ENCODE data around the gene RELL2.

The RELL2 gene

DNA sequence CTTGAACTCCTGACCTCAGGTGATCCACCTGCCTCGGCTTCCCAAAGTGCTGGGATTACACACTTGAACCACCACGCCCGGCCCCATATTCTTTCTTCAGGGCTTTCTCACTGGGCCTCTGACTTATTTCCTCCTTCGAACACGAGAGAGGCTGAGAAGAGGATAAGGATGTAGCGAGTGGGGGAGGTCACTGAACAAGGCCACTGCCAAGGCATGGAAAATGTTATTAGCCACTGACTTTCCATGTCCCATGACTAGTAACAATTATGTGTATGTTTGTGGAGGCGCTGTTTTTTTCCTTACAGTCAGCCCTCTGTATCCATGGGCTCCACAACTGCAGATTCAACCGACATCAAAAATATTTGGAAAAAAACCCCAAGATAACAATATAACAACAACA is 26.7 kb downstream of the RELL2 start:
- H3K36me3 Mint-ChIP-seq (ENCODE audit: low read depth): no peaks in the 10 kb centered on the region
- H3K27ac Mint-ChIP-seq: no peak overlapping the region
- H3K27me3 Mint-ChIP-seq (ENCODE audit: low read depth, poor library complexity): peaks cover 4% of the 10 kb centered on the region
- H3K9me3 Mint-ChIP-seq: no peaks in the 10 kb centered on the region
- TF ChIP-seq, protein P1, sequence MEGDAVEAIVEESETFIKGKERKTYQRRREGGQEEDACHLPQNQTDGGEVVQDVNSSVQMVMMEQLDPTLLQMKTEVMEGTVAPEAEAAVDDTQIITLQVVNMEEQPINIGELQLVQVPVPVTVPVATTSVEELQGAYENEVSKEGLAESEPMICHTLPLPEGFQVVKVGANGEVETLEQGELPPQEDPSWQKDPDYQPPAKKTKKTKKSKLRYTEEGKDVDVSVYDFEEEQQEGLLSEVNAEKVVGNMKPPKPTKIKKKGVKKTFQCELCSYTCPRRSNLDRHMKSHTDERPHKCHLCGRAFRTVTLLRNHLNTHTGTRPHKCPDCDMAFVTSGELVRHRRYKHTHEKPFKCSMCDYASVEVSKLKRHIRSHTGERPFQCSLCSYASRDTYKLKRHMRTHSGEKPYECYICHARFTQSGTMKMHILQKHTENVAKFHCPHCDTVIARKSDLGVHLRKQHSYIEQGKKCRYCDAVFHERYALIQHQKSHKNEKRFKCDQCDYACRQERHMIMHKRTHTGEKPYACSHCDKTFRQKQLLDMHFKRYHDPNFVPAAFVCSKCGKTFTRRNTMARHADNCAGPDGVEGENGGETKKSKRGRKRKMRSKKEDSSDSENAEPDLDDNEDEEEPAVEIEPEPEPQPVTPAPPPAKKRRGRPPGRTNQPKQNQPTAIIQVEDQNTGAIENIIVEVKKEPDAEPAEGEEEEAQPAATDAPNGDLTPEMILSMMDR (IDR thresholded peaks at IDR 0.05): no peak
- H3K4me3 Mint-ChIP-seq: no peak overlapping the region
- H3K4me1 Mint-ChIP-seq: peaks cover 2% of the 10 kb centered on the region
- no peak for DNase-seq

DNA sequence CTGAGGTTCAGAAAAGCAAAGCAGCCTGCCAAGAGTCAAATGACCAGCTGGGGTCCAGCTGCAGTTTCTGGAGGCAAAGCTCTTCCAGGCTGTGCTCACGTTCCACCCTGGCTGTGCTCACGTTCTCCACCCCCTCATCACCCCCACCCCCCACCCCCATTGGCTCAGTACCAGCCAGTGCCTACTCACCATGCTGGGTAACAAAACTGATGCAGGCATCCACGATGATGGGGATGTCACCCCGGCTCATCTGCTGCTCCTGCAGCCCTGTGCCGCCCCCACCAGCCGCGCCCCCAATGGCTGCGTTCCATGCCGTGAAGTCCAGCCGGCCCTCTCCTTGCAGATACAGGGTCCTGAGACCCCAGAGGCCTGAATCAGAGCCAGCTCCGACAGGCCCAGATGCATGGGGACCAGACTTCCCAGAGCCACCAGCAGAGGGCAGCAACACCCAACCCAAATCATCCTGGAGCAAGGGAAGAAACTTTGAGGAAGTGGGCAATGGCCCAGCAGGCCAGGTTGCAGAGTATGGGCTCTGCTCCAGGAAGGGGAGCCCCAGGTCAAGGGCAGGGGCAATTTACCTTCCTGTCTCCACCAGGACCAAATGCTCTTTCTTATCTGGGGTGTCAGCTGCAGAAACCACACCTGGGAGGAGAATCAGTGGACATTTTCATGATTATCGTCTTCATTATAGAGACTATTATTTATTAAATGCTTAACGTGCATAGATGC is 28.1 kb downstream of the RELL2 start:
- TF ChIP-seq, protein P1 (IDR thresholded peaks at IDR 0.05): peak; percentile 89
- H3K9me3 Mint-ChIP-seq: no peaks in the 10 kb centered on the region
- H3K27me3 Mint-ChIP-seq (ENCODE audit: low read depth, poor library complexity): peaks cover 3% of the 10 kb centered on the region
- H3K36me3 Mint-ChIP-seq (ENCODE audit: low read depth): no peaks in the 10 kb centered on the region
- no peak overlapping the region for H3K4me3 Mint-ChIP-seq
- peak; percentile 86 for DNase-seq
- H3K4me1 Mint-ChIP-seq: peaks cover 5% of the 10 kb centered on the region
- H3K27ac Mint-ChIP-seq: no peak overlapping the region

DNA sequence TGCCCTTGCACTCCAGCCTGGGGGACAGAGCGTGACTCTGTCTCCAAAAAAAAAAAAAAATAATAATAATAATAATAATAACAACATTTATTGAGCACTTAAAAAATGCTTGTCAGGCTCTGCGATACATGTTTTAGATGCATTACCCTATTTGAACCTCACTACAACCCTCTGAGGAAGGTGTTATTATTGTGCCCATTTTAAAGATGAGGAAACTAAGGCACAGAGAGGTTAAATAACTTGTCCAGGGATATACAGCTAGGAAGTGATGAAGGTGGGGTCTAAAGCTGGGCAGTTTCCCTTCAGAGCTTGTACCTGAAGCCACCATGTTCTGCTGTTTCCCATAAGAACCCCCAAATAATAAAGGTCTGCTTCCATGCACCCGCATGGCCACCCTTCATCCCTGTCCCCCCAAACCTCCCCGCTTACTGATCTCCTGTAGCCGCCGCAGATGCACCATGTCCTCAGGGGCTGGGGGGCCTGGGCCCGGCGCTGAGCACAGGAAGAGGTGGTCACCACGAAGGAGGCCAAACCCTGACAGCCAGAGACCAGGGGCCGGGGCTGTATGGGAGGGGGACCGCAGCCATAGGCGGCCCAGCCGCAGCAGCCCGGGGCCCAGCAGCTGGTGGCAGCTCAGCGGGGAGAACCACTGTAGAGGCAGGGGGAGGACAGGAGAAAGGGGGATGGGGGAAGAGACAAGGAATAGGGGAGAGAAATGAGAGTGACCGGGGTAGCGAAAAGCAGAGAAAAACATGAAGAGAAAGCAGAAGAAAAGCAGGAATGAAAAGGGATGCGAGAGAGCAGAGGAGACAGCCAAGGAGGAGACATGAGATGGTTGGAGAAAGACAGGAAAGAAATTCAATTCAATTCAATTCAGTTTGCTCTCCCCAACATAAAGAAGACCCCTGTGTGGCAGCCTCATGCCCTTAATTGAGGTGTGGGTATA is 29.5 kb downstream of the RELL2 start:
- no peaks in the 10 kb centered on the region for H3K9me3 Mint-ChIP-seq
- H3K36me3 Mint-ChIP-seq (ENCODE audit: low read depth): no peaks in the 10 kb centered on the region
- no peak overlapping the region for H3K27ac Mint-ChIP-seq
- DNase-seq: no peak
- H3K4me3 Mint-ChIP-seq: no peak overlapping the region
- H3K27me3 Mint-ChIP-seq (ENCODE audit: low read depth, poor library complexity): no peaks in the 10 kb centered on the region
- peaks cover 5% of the 10 kb centered on the region for H3K4me1 Mint-ChIP-seq
- TF ChIP-seq, protein P1 (IDR thresholded peaks at IDR 0.05): no peak

DNA sequence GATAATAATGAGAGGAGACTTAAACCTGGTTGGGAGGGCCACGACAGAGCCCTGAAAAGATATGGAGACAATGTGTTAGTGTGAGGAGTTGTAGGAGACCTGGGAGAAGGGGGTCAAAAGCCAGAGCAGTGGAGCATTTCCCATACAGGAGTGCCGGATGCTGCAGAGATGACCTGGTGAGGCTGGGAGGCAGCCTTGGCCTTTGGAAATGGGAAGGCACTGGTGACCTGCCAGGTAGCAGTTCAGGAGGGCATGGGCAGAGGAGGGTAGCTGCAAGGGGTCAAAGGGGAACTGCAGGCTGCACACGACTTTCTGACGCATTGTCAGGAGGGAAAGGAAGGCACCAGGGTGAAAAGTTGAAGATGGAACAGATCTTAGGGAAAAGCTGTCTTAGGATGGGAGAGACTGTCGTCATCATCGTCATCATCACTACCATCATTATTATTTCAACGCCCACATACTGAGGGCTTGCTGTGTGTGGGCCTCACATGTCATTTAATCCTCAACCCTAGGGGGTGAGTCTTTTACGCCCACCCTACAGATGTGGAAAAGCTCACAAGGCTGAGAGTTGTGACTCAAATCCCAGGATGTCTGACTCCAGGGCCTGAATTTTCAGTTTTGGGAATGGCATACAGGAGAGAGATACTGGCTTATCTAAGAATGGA is 31.9 kb downstream of the RELL2 start:
- H3K4me1 Mint-ChIP-seq: peaks cover 13% of the 10 kb centered on the region
- no peaks in the 10 kb centered on the region for H3K27me3 Mint-ChIP-seq (ENCODE audit: low read depth, poor library complexity)
- TF ChIP-seq, protein P1 (IDR thresholded peaks at IDR 0.05): no peak
- H3K27ac Mint-ChIP-seq: peak overlapping the region; percentile 62
- no peaks in the 10 kb centered on the region for H3K9me3 Mint-ChIP-seq
- H3K36me3 Mint-ChIP-seq (ENCODE audit: low read depth): no peaks in the 10 kb centered on the region
- H3K4me3 Mint-ChIP-seq: no peak overlapping the region
- no peak for DNase-seq

DNA sequence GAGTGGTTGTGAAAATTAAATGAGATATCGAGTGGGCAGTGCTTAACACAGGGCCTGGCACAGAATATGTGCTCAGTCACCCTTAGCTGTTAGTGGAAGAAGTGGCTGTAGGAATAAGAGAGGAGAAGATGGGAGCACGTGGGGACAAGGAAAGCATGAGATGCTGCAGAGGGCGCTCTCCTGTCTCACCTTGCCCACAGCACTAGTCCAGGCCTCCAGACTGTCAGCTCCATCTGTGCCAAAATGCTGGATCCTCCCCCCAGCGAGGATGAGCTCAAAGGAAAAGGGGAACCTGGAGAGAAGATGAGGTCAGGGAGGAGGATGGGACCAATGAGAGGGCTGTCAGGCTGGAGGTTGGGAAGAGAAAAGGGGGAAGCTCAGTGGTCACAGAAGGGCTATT is 32.7 kb downstream of the RELL2 start:
- Mint-ChIP-seq H3K36me3 (ENCODE audit: low read depth) (no peaks in the 10 kb centered on the region), H3K4me3 (no peak overlapping the region), H3K9me3 (no peaks in the 10 kb centered on the region), H3K27me3 (ENCODE audit: low read depth, poor library complexity) (no peaks in the 10 kb centered on the region), H3K4me1 (peaks cover 13% of the 10 kb centered on the region), H3K27ac (no peak overlapping the region)
- no peak for DNase-seq
- TF ChIP-seq, protein P1 (IDR thresholded peaks at IDR 0.05): no peak

All from nephron progenitor cell (in vitro differentiated cells).